GM12878 (cell line): Measurements from ENCODE around the gene CRB1.

Source experiments
- ASH2L ChIP-seq: fragments of 300-600, 200-600 bp; sonication (generic); IDR thresholded peaks from 2 replicates; pipeline ENCODE4 v1.6.1; 2017; ENCODE audit warnings: low read depth, mild to moderate bottlenecking, borderline replicate concordance
- ATF2 ChIP-seq: IDR thresholded peaks from 2 replicates; pipeline ENCODE4 v1.6.1; 2012; ENCODE audit warnings: low read length, inconsistent platforms
- CTCF ChIP-seq, 3 experiments: IDR thresholded peaks in 2 of 3; conservative IDR thresholded peaks in 1 of 3; 2 replicates each; pipeline ENCODE4 v1.5.1; 2011; ENCODE audit warnings: low read depth in 3 of 3, low read length in 3 of 3, mild to moderate bottlenecking in 3 of 3, control low read depth in 2 of 3, moderate library complexity in 2 of 3, inconsistent platforms in 1 of 3, mixed read lengths in 1 of 3; ENCODE audit not compliant: control insufficient read depth in 2 of 3, insufficient read depth in 1 of 3; ENCODE audit errors: extremely low read depth in 1 of 3
- POLR2AphosphoS5 ChIP-seq: IDR thresholded peaks from 2 replicates; pipeline ENCODE4 v1.6.1; 2011; ENCODE audit warnings: mild to moderate bottlenecking, low read length, inconsistent platforms
- RCOR1 ChIP-seq: conservative IDR thresholded peaks from 2 replicates; pipeline ENCODE4 v1.6.1; 2012; ENCODE audit warnings: low read depth, low read length, improper control_type of control experiment
- SIN3A ChIP-seq: IDR thresholded peaks from 2 replicates; pipeline ENCODE4 v1.6.1; 2012; ENCODE audit warnings: low read depth, low read length, improper control_type of control experiment
- USF1 ChIP-seq: IDR thresholded peaks from 2 replicates; pipeline ENCODE4 v1.6.1; 2011; ENCODE audit warnings: borderline replicate concordance, low read depth, mild to moderate bottlenecking, moderate library complexity, mixed read lengths, low read length; ENCODE audit not compliant: insufficient read depth; ENCODE audit errors: extremely low read length
- ZNF24 ChIP-seq: fragments of 450-650 bp; IDR thresholded peaks from 2 replicates; pipeline ENCODE4 v1.6.1; 2017; ENCODE audit warnings: antibody characterized with exemption, mild to moderate bottlenecking
- ZNF622 ChIP-seq: fragments of 450-650 bp; IDR thresholded peaks from 2 replicates; pipeline ENCODE4 v1.6.1; 2017; ENCODE audit warnings: mild to moderate bottlenecking, inconsistent platforms

GRCh38 chr1:197435224-197435623 lies 167.2 kb downstream of the CRB1 start:
- TF ChIP-seq SIN3A (no peak), CTCF (IDR thresholded peaks at IDR 0.05 in 2 of 3, conservative IDR thresholded peaks at IDR 0.05 in 1 of 3; ENCODE audit: control insufficient read depth in 2 of 3, extremely low read depth in 1 of 3, insufficient read depth in 1 of 3, low read depth in 3 of 3, low read length in 3 of 3) (no peak), POLR2AphosphoS5 (no peak), ZNF24 (no peak), ASH2L (no peak), USF1 (no peak), ZNF622 (no peak), RCOR1 (no peak), ATF2 (no peak)
